ENCODE results near the gene ALG9.

- TF ChIP-seq, protein P1, sequence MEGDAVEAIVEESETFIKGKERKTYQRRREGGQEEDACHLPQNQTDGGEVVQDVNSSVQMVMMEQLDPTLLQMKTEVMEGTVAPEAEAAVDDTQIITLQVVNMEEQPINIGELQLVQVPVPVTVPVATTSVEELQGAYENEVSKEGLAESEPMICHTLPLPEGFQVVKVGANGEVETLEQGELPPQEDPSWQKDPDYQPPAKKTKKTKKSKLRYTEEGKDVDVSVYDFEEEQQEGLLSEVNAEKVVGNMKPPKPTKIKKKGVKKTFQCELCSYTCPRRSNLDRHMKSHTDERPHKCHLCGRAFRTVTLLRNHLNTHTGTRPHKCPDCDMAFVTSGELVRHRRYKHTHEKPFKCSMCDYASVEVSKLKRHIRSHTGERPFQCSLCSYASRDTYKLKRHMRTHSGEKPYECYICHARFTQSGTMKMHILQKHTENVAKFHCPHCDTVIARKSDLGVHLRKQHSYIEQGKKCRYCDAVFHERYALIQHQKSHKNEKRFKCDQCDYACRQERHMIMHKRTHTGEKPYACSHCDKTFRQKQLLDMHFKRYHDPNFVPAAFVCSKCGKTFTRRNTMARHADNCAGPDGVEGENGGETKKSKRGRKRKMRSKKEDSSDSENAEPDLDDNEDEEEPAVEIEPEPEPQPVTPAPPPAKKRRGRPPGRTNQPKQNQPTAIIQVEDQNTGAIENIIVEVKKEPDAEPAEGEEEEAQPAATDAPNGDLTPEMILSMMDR (conservative IDR thresholded peaks at IDR 0.05) = no peak
- no peak for TF ChIP-seq ZFX (IDR thresholded peaks at IDR 0.05)
Observed at GRCh38 chr11:111860257-111860656, 11.1 kb downstream of the ALG9 start.

Measured in C4-2B (cell line).